ENCODE results near the gene VIT.

GRCh38 chr2:36705326-36706020 lies 9.0 kb downstream of the VIT start:
- no peak for TF ChIP-seq CTCF (conservative IDR thresholded peaks at IDR 0.05; ENCODE audit: low read depth, low read length)
- TF ChIP-seq EZH2phosphoT487 (IDR thresholded peaks at IDR 0.05; ENCODE audit: borderline replicate concordance, low read length) = no peak
- no peak for TF ChIP-seq EZH2 (IDR thresholded peaks at IDR 0.05; ENCODE audit: low read length, unreplicated experiment)
